ENCODE measurements around the gene CPNE2. TPM values are rescaled to one million over a fixed set of nuclear protein-coding genes. Genes with fewer than 3 reads are reported as not detected.

The CPNE2 gene
- total RNA-seq, 3 donors from 2014 or later = 48.7 to 77.0 (median 52.5) TPM

DNA sequence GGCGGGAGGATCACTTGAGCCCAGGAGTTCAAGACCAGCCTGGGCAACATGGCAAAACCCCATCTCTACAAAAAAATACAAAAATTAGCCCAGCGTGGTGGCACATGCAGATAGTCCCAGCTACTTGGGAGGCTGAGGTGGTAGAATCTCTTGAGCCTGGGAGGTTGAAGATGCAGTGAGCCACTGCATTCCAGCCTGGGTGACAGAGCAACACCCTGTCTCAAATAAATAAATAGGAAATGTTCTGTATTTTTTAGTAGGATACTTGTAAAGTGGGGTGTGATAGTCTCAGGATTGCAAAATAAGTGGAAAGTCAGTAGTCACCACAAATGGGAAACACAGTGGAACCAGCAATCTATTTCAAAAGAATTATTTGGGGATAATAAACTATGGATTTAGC is 97.8 kb downstream of the CPNE2 start:
- no peak overlapping the region for H3K4me3 ChIP-seq
- TF ChIP-seq, protein P1, sequence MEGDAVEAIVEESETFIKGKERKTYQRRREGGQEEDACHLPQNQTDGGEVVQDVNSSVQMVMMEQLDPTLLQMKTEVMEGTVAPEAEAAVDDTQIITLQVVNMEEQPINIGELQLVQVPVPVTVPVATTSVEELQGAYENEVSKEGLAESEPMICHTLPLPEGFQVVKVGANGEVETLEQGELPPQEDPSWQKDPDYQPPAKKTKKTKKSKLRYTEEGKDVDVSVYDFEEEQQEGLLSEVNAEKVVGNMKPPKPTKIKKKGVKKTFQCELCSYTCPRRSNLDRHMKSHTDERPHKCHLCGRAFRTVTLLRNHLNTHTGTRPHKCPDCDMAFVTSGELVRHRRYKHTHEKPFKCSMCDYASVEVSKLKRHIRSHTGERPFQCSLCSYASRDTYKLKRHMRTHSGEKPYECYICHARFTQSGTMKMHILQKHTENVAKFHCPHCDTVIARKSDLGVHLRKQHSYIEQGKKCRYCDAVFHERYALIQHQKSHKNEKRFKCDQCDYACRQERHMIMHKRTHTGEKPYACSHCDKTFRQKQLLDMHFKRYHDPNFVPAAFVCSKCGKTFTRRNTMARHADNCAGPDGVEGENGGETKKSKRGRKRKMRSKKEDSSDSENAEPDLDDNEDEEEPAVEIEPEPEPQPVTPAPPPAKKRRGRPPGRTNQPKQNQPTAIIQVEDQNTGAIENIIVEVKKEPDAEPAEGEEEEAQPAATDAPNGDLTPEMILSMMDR (IDR thresholded peaks at IDR 0.05) = no peak
- H3K4me1 ChIP-seq (ENCODE audit: low read depth) = peaks cover 13% of the 10 kb centered on the region
- intact Hi-C loops (cut with DNase I, micrococcal nuclease) = no loop called here
- H3K36me3 ChIP-seq (ENCODE audit: low read depth) = peaks cover 4% of the 10 kb centered on the region
- H3K9me3 ChIP-seq = no peaks in the 10 kb centered on the region
- ATAC-seq (no peak), DNase-seq (no peak)

GRCh38 chr16:57191056-57191571 is 98.7 kb downstream of the CPNE2 start:
- peaks cover 12% of the 10 kb centered on the region for H3K4me1 ChIP-seq (ENCODE audit: low read depth)
- no peaks in the 10 kb centered on the region for H3K9me3 ChIP-seq
- peaks cover under 1% of the 10 kb centered on the region for H3K36me3 ChIP-seq (ENCODE audit: low read depth)
- TF ChIP-seq, protein P1 (IDR thresholded peaks at IDR 0.05) = no peak
- DNase-seq (no peak), ATAC-seq (no peak)
- intact Hi-C loops (cut with DNase I, micrococcal nuclease) = no loop called here
- H3K4me3 ChIP-seq = no peak overlapping the region

DNA sequence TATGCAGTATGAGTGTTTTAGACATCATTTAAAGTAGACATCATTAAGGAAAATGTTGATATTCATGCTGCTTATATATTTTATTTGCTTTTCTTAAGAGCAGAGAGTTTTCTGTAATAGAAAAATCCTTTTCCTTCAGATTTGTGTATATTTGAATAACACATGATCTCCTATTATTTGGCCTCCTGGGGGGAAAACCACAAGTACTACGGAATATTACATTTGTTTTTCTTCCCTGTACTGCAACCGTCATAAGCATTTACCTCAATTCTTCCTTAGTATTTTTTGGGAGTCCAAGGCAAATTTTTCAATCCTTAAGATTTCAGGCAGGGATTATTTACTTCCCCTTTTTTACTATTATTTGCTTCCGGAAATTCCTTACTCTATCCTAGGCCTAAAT is 99.8 kb downstream of the CPNE2 start:
- no peak overlapping the region for H3K4me3 ChIP-seq
- TF ChIP-seq, protein P1 (IDR thresholded peaks at IDR 0.05) = no peak
- DNase-seq = no peak
- H3K9me3 ChIP-seq = no peaks in the 10 kb centered on the region
- no peaks in the 10 kb centered on the region for H3K36me3 ChIP-seq (ENCODE audit: low read depth)
- no peak for ATAC-seq
- intact Hi-C loops (cut with DNase I, micrococcal nuclease) = no loop called here
- H3K4me1 ChIP-seq (ENCODE audit: low read depth) = peaks cover 12% of the 10 kb centered on the region

DNA sequence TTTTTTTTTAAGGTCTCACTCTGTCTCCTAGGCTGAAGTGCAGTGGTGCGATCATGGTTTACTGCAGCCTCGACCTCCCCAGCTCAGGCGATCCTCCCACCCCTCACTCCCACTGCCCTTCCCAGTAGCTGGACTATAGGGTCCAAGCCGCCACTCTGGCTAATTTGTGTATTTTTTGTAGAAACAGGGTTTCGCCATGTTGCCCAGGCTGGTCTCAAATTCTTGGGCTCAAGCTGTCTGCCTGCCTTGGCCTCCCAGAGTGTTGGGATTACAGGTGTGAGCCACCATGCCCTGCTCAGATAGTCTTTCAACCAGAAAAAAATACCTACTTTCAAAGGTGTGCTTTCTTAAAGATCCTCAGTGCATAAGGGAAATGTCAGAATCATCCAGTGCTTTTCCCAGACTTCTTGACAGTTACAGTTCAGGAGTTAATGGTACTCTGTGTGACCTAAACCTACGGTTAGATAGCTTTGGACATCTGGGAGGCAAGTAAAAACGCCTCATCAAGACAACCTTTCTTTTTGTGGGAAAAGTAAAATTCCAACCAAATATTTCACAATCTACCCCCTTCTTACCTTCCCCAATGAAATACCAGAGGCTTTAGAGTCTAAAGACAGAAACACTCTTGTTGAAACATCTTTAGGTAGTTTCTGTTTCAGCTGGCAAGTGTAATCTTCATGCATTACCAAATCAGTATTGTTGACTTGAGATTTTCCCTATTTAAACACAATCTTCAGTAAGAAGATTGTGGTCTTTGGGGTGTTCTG is 100.5 kb downstream of the CPNE2 start:
- ATAC-seq (no peak), DNase-seq (no peak)
- peaks cover 7% of the 10 kb centered on the region for H3K4me1 ChIP-seq (ENCODE audit: low read depth)
- intact Hi-C loops (cut with DNase I, micrococcal nuclease) = no loop called here
- H3K36me3 ChIP-seq (ENCODE audit: low read depth) = no peaks in the 10 kb centered on the region
- TF ChIP-seq, protein P1 (IDR thresholded peaks at IDR 0.05) = no peak
- H3K9me3 ChIP-seq = no peaks in the 10 kb centered on the region
- no peak overlapping the region for H3K4me3 ChIP-seq

GRCh38 chr16:57194512-57194911 is 102.1 kb downstream of the CPNE2 start:
- TF ChIP-seq, protein P1 (IDR thresholded peaks at IDR 0.05) = no peak
- DNase-seq = no peak
- no peak overlapping the region for H3K4me3 ChIP-seq
- H3K36me3 ChIP-seq (ENCODE audit: low read depth) = no peaks in the 10 kb centered on the region
- no peaks in the 10 kb centered on the region for H3K4me1 ChIP-seq (ENCODE audit: low read depth)
- intact Hi-C loops (cut with DNase I, micrococcal nuclease) = no loop called here
- peak; percentile 71 for ATAC-seq
- no peaks in the 10 kb centered on the region for H3K9me3 ChIP-seq
